GM19467 (cell line): ENCODE measurements around the gene PEAR1.

Experiments used
- ATAC-seq: cut with Tn5 transposase; IDR thresholded peaks from one replicate; pipeline ENCODE4 v1.9.1; 2021; ENCODE audit warnings: mild to moderate bottlenecking, moderate library complexity; ENCODE audit not compliant: unreplicated experiment

PEAR1 gene

DNA sequence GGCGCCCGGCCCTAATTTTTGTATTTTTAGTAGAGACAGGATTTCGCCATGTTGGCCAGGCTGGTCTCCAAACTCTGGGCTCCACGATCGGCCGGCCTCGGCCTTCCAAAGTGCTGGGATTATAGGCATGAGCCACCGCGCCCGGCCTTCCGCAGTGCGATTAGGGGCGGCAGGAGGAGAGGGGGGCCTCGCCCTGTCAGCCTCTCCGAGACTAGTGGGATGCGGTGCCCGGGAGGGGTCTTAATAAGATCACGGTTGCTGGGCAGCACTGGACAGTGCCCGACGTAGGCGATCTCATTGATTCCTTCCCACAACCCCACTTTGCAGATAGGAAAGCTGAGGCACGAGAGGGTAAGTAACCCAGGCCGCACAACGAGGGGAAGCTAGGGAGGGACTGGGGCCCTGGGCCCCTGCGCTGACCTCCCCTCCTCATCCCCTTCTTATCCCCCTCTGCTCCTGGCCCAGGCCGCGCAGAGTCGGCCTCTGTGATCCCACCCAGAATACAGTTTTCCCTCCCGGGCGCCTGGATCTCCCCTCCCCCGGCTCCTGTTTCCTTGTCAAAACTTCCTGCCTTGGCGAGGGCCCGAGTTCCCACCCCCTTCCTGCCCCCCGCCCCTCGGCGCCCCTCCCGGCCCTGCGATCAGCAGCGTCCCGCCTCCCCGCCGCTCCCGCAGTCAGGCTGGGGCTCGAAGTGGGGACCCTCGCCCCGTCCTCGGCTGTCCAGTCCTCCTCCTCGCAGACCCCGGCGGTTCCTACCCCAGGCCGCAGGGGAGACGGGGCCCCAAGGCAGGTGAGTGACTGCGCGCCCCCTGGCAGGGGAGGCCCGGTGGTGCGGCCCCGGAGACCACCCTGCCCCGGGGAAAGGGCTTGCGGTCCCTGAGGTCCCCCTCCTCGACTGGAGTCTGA lies at the start of gene PEAR1:
Gene PEAR1, plus strand, starts transcription at position 671 of the 906 bp plus-strand sequence. CDS start 10,209 bp downstream, outside the sequence.
- ATAC-seq = no peak

GRCh38 chr1:156844102-156844501 lies 49.4 kb upstream of the PEAR1 start:
- no peak for ATAC-seq

- ATAC-seq = no peak
Measured at GRCh38 chr1:156844638-156845037, 48.9 kb upstream of the PEAR1 start.

- no peak for ATAC-seq
Measured at GRCh38 chr1:156845055-156845952, 48.2 kb upstream of the PEAR1 start.

- ATAC-seq = no peak
Measured at GRCh38 chr1:156845953-156846545, 47.5 kb upstream of the PEAR1 start.

- ATAC-seq = no peak
Measured at GRCh38 chr1:156846643-156847042, 46.9 kb upstream of the PEAR1 start.

- no peak for ATAC-seq
Measured at GRCh38 chr1:156847591-156848460, 45.7 kb upstream of the PEAR1 start.

DNA sequence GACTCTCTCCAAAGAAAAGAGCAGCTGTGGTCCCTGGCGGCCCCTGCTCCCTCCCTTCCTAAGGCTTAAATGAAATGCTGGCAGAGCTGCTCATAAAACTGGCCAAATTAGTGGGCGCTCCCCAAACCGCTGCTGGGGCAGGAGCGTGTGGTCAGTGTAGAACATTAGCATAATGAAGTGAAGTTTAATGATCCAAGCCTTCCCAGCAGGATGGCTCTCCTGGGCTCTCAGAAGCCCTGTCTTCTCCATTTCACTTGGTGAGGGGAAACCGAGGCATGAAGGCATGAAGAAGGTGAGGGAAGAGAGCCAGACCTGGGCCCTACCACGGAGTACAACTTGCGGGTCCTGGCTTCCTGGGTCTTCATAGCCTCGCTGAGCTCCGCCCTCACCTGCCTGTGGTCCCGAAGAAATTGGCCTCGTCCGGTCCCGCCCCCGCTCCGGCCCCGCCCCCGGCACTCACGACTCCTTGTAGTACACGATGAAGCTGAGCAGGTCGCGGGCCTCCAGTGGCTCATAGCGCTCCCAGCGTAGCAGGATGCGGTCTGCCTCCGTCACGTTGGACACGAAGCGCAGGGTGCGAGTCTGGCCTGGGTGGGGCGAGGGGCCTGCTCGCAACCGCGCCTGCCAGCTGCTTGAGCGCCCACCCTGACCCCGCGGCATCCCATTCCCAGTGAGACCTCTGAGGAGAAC lies 44.9 kb upstream of the PEAR1 start:
- ATAC-seq = no peak

DNA sequence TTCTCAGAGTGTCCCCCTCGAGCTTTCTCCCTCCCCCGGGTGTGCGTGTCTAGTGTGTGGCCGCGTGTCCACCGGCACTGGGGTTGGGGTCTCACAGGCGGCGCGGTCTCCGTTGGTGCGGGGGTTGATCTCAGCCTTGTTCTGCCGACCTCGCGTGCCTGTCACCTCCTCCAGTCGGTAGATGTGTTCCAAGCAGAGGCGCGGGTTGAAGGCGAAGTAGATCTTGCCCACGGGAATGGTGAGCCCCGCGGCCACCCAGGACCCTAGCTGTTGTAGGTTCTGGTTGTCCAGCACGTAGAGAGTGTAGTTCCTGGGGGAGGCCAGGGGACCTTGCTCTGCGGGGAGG lies 44.4 kb upstream of the PEAR1 start:
- no peak for ATAC-seq

DNA sequence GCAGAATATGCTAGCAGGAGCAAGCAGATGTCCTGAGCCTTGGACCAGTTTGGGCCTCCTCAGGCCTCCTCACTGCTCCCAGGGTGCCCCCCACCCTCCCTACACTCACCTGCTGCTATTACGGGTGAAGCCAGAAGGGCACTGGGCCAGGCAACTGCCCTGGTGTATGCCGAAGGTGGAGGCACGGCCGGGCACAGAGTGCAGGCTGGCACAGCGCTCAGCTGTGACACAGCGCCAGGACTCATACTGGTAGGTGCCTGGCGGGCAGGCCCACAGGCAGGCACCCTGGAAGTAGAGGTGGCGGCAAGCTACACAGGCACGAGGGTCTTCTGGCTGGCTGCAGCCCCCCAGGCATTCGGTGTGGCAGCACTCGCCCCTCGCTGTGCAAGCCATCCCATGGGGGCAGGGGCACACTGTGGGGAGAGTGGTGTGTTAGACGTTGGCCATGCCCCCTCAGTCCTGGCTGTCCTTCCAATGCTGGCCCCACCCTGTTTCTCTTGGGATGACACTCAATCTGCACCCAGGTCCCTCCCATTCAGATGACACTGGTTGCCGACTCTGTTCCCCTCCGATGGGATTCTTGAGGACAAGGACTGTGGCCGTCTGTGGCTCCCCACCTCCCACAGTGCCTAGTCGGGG lies 41.6 kb upstream of the PEAR1 start:
- ATAC-seq = no peak

DNA sequence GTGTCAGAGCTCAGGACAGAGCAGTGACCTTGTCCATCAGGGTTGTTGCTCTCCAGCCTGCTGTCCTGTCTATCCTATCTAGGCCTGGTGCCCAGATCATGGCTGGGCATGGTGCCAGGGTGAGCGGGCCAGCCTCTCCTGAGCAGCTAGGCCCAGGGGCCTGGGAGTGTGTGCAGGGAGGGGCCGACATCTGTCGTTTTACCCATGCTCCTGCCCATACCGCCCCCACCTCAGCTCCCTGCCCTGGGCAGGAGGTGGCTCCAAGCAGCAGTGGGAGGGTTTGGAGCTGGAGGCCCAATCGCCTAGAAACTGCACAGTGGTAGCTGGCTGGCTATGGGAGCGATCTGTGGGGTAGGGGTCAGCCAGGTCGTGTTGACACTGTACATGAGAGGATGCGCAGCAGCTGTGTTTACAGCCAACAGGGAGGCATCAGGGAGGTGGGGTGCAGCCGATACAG lies 41.1 kb upstream of the PEAR1 start:
- ATAC-seq = no peak

DNA sequence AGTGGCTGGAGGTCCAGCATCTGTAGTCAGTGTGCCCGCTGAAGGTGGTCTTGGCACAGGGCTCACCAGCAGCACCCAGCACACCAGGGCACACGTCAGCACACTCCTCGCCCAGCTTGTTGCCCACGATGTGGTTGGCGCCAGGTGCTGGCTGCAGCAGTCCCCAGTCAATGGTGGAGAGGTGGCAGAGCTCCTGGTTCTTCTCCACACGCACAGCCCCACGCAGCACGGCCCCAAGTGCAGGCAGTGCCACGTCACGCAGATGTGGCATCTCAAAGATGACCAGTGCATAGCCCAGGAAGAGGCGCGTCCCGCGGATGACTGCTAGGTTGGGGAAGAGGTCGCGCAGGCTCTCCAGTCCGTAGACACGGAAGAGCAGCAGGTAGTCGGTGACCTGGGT lies 39.8 kb upstream of the PEAR1 start:
- ATAC-seq = no peak

DNA sequence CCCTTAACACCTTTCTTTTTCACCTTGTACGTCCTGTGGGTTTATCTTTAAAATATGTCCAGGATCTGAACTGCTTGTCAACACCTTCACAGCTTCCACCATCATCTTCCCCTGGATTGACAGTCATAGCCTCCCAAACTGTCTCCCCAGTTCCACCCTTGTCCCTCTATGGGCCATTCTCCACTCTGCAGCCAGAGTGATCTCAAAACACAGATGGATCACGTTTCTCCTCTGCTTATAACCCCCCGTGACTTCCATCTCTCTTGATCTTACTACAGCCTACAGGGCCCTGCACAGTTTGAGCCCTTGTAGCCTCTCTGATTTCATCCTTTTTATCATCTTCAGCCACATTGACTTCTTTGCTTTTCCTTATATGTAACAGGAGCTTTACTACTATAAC lies 38.9 kb upstream of the PEAR1 start:
- no peak for ATAC-seq

- no peak for ATAC-seq
Measured at GRCh38 chr1:156856282-156856785, 37.2 kb upstream of the PEAR1 start.

GRCh38 chr1:156857532-156857931 lies 36.0 kb upstream of the PEAR1 start:
- no peak for ATAC-seq

- no peak for ATAC-seq
Measured at GRCh38 chr1:156858555-156858956, 35.0 kb upstream of the PEAR1 start.

DNA sequence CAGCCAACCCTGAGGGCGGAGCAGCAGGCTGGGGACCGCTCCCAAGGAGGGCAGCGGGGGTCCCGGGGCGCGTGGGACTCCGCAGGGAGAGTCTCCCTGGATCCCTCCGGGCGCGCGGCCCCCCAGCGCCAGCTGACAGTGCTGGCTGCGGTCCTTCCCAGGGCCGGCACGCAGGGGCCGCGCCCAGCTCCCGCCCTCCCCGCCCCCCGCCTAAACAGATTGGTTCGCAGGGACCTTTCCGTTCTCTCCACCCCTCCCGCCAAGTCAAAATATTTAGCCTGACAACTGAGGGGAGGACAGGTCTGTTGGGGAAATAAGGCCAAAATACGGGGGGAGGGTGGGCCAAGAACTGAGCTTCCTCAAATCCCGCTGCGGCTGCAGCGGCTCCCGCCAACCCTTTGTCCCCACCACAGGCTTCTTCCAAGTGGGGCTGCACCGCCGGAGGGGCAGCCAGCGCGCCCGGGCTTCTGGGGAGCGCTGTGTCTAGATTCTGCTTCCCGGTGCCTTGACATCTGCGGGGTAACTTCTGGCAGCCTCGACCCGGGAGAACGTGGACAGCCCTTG lies 34.5 kb upstream of the PEAR1 start, which contains the start of gene INSRR:
Gene INSRR, minus strand, starts transcription at position 159 of the 564 bp plus-strand sequence. CDS start 496 bp downstream, outside the sequence.
- ATAC-seq = no peak

DNA sequence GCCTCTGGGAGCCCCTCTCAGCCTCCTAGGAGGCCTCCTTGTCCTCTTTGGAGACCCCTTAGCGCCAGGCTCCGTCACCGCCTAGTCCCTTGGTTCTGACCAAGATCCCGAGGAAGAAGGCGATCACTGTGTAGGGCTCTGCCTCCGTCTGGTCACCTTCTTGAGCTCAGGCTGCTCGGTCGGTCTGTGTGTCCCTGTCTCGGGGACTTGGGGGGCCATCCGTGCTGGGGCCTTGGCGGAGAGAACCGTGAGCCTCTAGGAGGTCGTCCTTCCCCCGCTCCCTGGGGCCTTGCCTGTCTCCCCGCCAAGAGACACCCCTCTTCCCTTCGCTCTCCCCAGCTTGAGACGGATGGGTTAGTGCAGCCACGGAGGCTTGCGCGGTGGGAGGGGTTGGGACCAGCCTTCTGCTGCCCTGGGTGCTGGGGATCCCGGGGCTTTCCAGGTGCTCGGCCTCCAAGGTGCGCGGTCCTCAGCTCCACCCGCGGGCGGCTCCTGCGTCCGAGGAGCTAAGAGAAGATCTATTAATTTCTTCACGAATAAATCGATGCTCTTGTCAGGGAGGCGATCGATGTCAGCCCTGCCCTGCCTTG lies 33.9 kb upstream of the PEAR1 start:
- ATAC-seq = no peak
